Peyer's patch (tissue), 4 donors: Measurements from ENCODE around the gene TXNDC2. TPM values are rescaled to one million over a fixed set of nuclear protein-coding genes. Genes with fewer than 3 reads are reported as not detected.

Source experiments
- DNase-seq, 3 donors: peaks; one replicate each; pipeline ENCODE4 v3.0.0-alpha.2; 2017 to 2019
- H3K27ac ChIP-seq, 4 donors: fragments of 200-600 bp; sonication (generic); one replicate each; pipeline ENCODE4 v1.5.1; 2016 to 2019
- H3K27me3 ChIP-seq, 2 donors: fragments of 200-600 bp; sonication (generic); one replicate each; pipeline ENCODE4 v1.5.1; 2019
- H3K36me3 ChIP-seq, 3 donors: fragments of 200-600 bp; sonication (generic); one replicate each; pipeline ENCODE4 v1.5.1; 2016 to 2019
- H3K4me1 ChIP-seq, 4 donors: fragments of 200-600 bp; sonication (generic); one replicate each; pipeline ENCODE4 v1.5.1; 2016 to 2019
- H3K4me3 ChIP-seq, 4 donors: fragments of 200-600 bp; sonication (generic); 1 replicate in 3 of 4; 2 replicates in 1 of 4; pipeline ENCODE4 v1.5.1; 2016 to 2019; ENCODE audit warnings: mild to moderate bottlenecking in 1 of 4
- H3K9me3 ChIP-seq, 4 donors: fragments of 200-600 bp; sonication (generic); one replicate each; pipeline ENCODE4 v1.5.1; 2016 to 2019; ENCODE audit warnings: mild to moderate bottlenecking in 1 of 4
- POLR2A ChIP-seq, 2 donors: fragments of 450-650 bp; IDR thresholded peaks; one replicate each; pipeline ENCODE4 v1.5.1; 2017; ENCODE audit warnings: antibody characterized with exemption in 2 of 2, mild to moderate bottlenecking in 2 of 2, moderate library complexity in 2 of 2
- total RNA-seq, 4 donors: library from RNA; depleted of rRNA; stranded (reverse); fragments of >200 nt; gene quantifications; one replicate each; pipeline ENCODE4 v1.1.0, GENCODE V29; 2016
- TF ChIP-seq, protein P1 (sequence below), 6 experiments: fragments of 450-650 bp in 4 of 6; fragments of 200-600 bp in 2 of 6; sonication (generic) in 1 of 6; IDR thresholded peaks; one replicate each; pipeline ENCODE4 v1.5.1; 2017 to 2019; ENCODE audit warnings: antibody characterized with exemption in 6 of 6, mild to moderate bottlenecking in 3 of 6, moderate library complexity in 1 of 6

Gene TXNDC2
- total RNA-seq, 4 donors from 2014 or later, result not detected

GRCh38 chr18:9924371-9924943 lies 38.7 kb downstream of the TXNDC2 start:
- Histone ChIP-seq H3K9me3 (no peaks in the 10 kb centered on the region), H3K4me3 (no peak overlapping the region), H3K4me1 (peaks cover 0 to 76% (median 20%) of the 10 kb centered on the region in 4 donors), H3K36me3 (no peaks in the 10 kb centered on the region), H3K27ac (peak overlapping the region in 1 of 4 donors; percentile 22), H3K27me3 (no peaks in the 10 kb centered on the region)
- no peak for TF ChIP-seq POLR2A (IDR thresholded peaks at IDR 0.05)
- TF ChIP-seq, protein P1, sequence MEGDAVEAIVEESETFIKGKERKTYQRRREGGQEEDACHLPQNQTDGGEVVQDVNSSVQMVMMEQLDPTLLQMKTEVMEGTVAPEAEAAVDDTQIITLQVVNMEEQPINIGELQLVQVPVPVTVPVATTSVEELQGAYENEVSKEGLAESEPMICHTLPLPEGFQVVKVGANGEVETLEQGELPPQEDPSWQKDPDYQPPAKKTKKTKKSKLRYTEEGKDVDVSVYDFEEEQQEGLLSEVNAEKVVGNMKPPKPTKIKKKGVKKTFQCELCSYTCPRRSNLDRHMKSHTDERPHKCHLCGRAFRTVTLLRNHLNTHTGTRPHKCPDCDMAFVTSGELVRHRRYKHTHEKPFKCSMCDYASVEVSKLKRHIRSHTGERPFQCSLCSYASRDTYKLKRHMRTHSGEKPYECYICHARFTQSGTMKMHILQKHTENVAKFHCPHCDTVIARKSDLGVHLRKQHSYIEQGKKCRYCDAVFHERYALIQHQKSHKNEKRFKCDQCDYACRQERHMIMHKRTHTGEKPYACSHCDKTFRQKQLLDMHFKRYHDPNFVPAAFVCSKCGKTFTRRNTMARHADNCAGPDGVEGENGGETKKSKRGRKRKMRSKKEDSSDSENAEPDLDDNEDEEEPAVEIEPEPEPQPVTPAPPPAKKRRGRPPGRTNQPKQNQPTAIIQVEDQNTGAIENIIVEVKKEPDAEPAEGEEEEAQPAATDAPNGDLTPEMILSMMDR (IDR thresholded peaks at IDR 0.05), result no peak
- no peak for DNase-seq

DNA sequence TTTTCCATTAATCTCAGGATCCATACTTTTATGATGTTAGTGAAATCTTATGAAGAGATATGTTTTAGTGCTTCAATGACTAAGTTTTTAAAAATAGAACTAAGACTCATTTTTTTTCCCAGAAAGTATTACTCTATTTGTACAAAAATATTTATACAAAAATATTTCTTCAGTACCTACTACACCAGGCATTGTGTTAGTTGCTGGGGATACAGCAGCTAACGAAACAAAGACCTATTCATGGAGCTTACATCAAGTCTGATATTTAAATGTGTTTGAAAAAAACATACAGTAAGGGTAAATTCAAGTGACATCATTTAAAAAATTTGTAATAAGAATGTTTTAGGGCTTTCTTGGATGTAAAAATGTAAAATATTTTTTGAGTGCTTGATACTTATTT lies 39.6 kb downstream of the TXNDC2 start:
- no peak overlapping the region for H3K4me3 ChIP-seq
- H3K27me3 ChIP-seq, result no peaks in the 10 kb centered on the region
- no peaks in the 10 kb centered on the region for H3K36me3 ChIP-seq
- peaks cover 0 to 69% (median 17%) of the 10 kb centered on the region in 4 donors for H3K4me1 ChIP-seq
- no peak for DNase-seq
- H3K9me3 ChIP-seq, result no peaks in the 10 kb centered on the region
- H3K27ac ChIP-seq, result no peak overlapping the region
- TF ChIP-seq, protein P1 (IDR thresholded peaks at IDR 0.05), result no peak
- no peak for TF ChIP-seq POLR2A (IDR thresholded peaks at IDR 0.05)

DNA sequence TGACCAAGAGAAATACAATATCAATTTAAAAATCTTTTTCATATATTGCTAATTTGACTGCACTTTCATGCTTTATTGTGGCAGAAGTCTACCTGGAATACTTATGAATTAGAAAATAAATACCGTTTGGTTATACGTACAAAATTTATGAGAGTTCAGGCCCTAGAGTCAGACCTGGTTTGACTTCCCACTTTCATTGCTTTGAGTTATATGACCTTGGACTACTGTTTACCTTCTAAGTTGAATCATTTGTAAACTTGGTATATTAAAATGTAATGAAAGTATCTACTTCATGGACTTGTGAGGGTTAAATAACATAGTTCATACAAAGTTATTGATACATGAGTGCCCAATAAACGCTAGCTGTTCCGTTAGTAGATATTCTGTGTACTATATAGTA lies 40.0 kb downstream of the TXNDC2 start:
- DNase-seq, result no peak
- TF ChIP-seq, protein P1 (IDR thresholded peaks at IDR 0.05), result no peak
- TF ChIP-seq POLR2A (IDR thresholded peaks at IDR 0.05), result no peak
- Histone ChIP-seq H3K36me3 (no peaks in the 10 kb centered on the region), H3K27me3 (no peaks in the 10 kb centered on the region), H3K9me3 (no peaks in the 10 kb centered on the region), H3K4me1 (peaks cover 0 to 65% (median 15%) of the 10 kb centered on the region in 4 donors), H3K27ac (no peak overlapping the region), H3K4me3 (no peak overlapping the region)

DNA sequence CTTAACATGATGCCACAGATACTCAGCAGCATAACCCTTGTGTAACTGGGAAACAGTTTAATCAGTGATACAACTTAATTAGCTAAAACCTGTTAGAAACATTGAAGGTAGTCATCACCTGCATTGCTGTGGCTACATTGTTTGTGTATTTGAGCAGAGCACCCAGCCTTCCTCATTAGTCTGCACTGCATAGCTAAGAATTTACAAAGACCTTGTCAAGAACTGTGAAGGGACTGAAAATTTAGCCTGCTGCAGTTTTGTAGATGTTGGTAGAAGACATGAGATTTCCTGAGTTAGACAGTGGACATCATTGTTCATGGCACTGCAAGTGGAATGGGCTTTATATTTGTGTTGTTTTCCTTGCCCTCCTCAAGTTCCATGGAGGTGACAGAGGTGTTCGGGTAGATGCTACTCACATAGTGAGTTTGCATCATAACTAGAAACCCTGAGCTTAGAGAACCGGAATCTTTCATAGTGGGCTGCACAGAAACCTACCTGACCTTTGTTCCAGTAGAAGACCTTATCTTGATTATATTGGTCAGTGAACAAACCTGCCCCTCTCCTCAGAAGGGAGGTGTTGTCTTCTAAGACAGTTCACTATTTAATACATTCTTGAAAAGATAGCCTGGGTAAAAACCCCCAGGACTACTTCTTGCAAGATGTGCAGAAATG lies 40.6 kb downstream of the TXNDC2 start:
- Histone ChIP-seq H3K4me3 (no peak overlapping the region), H3K36me3 (no peaks in the 10 kb centered on the region), H3K27ac (peak overlapping the region in 1 of 4 donors; percentile 18), H3K9me3 (no peaks in the 10 kb centered on the region), H3K4me1 (peaks cover 0 to 60% (median 13%) of the 10 kb centered on the region in 4 donors), H3K27me3 (no peaks in the 10 kb centered on the region)
- no peak for DNase-seq
- no peak for TF ChIP-seq POLR2A (IDR thresholded peaks at IDR 0.05)
- TF ChIP-seq, protein P1 (IDR thresholded peaks at IDR 0.05), result no peak

GRCh38 chr18:9926977-9927376 lies 41.2 kb downstream of the TXNDC2 start:
- Histone ChIP-seq H3K4me1 (peaks cover 0 to 58% (median 11%) of the 10 kb centered on the region in 4 donors), H3K9me3 (no peaks in the 10 kb centered on the region), H3K27ac (peak overlapping the region in 1 of 4 donors; percentile 18), H3K4me3 (no peak overlapping the region), H3K36me3 (no peaks in the 10 kb centered on the region), H3K27me3 (no peaks in the 10 kb centered on the region)
- TF ChIP-seq, protein P1 (IDR thresholded peaks at IDR 0.05), result no peak
- TF ChIP-seq POLR2A (IDR thresholded peaks at IDR 0.05), result no peak
- no peak for DNase-seq
